NCI-H82 treated with DMSO at 0.1 percent for 48 hours (cell line): ENCODE measurements around the gene SSBP3.
"Not testable (repeated sequence)": the region's sequence is repeated elsewhere in the genome, so short reads cannot be mapped to it uniquely, and the experiment has no call there.

Experiments used
- DNase-seq: peaks from one replicate; lab custom pipeline; 2025; ENCODE audit not compliant: unreplicated experiment; lab: John Stamatoyannopoulos, UW

SSBP3 gene

DNA sequence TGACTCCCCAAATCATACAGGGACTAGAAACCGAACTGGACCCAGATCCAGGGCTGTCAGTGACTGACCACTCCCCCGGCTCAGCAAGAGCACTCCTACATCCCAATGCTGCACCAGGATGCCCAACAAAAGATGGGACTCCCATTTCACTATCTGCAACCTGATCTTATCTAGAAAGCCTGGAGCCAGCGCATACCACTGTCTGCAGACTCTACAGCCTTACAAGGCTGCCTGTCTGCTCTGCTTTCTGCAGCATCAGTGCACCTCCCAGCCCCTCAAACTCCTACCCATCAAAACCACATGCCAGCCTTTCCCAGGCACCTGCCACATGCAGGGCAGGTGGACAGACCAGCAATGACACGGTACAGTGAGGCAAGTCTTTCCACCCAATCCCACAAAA is 52.2 kb downstream of the SSBP3 start:
- DNase-seq: no peak

DNA sequence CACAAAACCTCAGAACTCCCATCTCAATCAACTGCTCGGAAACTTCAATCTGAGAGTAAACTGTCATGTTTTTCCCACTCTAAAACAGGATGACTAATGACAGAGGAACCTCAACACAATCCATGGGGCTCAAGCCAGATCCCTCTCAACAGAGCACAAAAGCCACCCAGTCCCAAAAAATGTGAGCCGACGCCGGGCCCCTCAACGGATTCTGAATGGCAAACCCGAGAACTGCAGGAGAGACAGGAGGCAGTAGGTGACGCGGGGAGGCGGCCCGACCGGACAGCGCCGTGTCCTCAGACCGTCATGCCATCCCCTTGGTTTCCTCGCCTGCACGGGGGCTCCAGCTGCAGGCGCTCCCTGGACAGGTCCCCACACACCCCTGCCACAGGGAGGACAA is 53.4 kb downstream of the SSBP3 start:
- DNase-seq: no peak

DNA sequence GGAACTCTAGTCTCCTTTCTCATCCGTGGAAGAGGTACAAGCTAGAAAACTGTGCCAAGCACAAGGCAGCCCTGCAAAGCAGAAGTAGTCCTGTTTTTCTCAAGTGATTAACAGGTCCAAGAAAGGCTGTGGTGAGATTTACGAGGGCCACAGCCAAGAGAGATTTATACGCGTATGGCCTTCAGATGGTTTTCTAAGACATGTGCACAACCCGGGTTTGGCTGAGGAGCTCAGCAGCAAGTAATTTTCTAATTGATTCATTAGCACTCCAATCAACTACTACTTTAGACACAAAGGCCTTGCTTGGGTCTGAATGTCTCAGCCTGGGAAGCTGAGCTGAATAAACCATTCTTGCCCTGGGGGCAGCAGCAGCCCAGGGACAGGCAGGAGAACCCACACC is 55.8 kb downstream of the SSBP3 start:
- DNase-seq: peak; percentile 56

DNA sequence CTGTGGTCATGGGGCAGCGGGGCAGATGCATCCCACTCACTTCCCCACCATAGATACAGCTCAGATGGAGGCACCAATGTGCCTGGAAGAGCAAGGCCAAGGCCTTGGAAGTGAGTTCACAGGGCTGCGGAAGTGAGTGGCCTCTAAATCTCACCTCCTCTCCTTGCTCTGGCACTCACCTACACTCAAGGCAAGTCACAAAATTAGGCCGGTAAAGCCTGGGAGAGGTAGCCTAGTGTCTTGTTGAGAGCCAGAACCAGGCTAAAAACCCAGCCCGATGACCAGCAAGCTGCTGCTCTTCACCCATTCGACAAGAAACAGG is 57.5 kb downstream of the SSBP3 start:
- no peak for DNase-seq

DNA sequence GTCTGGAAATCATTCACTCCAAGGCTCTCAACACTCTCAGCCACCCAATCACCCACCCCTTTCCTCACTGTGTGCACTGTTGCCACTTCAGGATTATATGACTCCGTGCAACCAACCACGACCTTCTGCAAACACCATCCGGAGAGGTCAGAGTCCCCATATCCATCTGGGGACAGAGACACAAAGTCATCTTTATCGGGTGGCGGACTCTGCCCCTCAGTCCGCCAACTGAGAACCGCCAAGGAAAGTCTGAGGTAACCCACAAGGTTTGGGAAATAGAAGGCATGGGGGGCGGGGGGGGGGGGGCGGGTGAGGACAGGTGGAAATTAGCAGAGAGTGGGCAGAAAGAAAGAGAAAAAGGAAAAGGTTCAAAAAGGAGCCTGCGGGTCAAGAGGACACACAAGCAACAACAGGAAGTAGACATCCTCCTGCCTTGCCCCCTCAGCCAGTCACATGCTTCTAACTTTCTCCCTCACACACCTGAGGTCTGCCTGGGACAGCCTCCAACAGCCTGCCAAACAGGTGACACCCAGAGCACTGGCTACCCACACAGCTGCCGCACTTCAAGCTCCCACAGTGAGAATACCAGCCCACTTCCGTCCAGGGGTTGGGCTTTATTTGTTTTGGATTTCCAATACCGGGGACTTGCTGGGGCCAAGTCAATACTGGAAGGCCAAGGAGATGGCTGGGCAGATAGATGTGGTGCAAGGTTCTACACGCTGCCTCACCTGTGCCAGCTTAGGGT is 58.1 kb downstream of the SSBP3 start:
- DNase-seq: no peak

DNA sequence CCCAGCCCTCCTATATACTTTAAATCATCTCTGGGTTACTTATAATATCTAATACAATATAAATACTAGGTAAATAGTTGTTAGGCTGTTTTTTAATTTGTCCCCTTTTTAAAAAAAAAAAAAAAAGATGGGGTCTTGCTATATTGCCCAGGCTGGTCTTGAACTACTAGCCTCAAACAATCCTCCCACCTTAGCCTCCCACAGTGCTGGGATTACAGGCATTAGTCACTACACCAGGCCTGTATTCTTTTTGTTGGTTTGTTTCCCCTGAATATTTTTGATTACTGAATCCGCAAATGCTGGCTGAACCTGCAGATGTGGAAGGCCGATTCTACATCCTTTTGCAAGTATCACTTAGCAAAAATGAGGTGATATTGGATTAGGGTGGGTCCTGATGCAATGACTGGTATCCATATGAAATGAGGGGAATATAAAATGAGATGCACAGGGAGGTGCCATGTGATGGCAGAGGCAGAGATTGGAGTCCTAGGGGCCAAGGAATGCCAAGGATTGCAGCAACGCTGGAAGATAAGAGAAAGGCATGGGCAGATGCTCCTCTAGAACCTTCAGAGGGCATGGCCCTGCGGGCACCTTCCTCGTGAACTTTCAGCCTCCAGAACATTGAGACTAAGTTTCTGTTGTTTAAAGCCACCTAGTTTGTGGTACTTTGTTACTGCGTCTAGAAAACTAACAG is 58.8 kb downstream of the SSBP3 start:
- DNase-seq: no peak

DNA sequence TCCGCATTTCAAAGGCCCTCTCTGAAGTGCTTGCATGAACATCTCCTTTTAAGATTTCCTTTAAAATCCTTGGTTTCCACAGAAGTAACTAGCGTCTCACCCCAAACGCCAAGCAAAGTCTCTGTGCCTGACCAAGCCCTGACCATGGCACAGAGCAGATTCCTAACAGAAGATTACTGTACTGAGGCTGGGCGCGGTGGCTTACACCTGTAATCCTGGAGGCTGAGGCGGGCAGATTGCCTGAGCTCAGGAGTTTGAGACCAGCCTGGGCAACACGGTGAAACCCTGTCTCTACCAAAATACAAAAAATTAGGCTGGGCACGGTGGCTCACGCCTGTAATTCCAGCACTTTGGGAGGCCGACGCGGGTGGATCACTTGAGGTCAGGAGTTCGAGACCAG is 60.6 kb downstream of the SSBP3 start:
- not testable (repeated sequence) for DNase-seq

DNA sequence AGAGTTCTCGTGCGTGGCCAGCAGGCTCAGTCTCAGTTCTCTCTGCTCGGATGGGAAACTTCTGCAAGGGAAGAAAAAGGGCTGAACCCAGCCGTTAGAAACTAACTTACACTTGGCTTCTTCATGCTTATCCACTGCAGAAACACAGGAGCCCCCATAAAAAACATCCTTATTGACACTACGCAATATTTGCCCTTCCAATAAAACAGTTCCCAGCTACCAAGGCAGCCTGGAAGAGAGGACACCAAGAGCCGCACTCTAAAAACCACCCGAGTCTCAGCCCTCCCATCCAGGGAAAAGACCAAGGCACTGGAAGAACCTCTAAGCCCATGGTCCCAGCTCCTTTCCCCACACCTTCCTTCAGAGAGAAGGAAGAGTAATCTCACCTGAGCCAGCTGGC is 61.1 kb downstream of the SSBP3 start:
- DNase-seq: no peak

DNA sequence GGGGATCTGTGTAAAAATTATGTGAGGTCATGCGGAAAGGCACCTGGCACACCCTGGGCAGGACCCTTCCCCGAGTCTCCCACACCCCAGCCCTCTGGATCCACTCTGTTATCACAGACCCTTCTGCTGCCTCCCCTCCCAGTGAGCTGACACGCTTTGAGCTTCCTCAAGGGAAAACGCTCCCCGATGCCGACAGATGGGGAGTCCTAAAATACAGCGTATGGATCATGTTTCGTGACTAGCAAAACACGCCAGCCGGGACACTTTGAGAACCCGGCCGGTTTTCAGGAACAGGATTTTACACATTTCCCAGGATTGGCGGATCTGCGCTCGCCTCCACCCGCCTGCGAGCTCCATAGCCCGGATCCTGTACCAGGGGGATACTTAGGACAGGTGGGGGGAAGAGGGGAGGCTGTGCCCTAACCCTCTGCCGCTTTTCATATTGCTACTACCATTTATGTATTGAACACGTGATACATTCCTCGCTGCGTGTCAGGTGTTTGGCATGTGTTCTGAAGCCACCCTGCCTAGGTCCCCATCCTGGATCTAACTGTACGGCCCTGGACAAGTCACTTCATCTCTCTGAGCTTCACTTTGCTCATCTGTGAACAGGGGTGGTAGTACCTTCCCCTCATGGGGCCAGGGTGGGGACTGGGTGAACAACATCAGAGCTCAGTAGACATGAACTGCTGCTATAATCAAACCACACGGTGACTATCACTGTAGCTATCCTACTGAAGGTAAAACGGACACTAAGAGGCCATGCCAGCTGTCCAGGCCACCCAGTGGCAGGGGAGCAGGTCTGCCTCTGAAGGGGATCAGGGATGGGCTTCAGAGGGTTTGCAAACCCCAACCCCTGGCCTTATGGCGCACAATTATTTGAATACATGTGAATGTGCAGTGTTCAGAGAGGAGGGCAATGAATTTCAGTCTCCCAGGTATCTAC is 63.2 kb downstream of the SSBP3 start:
- peak; percentile 59 for DNase-seq

DNA sequence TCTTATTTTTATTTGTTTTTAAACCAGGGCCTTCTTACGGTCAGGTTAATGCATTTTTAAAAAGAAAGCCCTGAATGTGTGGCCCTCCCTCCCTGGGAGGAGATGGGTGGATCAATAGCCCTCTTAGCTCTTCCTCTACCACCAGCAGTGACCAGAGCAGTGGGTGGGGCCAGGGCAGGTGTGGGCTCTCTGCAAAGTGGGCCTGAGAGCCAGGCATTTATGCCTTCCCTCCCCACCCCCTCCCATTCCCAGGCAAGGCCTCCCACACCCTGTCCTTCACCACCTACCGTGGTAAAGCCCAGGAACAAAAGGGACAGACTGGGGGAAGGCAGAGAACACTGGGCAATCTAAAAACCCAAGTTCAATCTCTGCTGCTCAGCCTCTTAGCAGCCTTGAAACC is 63.9 kb downstream of the SSBP3 start:
- no peak for DNase-seq

DNA sequence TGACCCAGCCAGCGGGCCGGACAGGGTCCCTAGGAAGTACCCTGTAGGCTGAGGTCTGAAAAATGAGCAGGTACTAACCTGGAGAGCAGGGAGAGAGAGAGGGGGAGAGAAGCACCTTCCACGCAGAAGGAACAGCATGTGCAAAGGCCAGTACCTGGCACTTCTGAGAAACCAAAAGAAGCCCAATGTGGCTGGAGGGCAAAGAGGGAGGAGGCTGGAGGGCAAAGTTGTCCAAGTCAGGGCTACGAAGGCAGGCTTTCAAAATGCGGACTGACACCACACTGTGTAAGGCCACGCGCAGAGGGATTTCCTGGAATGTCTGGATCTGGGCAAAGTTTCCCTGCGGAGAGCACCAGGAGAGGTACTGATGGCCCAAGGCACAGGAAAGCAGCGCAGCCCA is 64.4 kb downstream of the SSBP3 start:
- no peak for DNase-seq

DNA sequence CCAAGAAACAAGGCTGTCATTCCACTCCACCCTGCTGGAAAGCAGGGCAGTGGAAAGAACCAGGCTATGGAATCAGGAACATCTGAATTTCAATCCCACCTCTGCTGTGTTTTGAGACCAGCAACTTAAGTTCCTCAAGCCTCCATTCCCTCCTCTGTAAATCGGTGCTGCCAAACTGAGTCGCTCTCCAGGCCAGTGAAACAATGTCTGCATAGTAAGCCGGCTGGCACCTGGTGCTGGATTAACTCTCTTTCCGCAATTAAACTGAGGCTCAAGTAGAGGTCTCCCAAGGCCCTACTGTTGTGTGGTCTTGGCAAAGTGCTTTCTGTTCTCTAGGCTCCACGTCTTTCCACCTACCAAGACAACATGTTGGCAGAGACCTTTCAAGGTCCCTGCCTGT is 65.3 kb downstream of the SSBP3 start:
- peak; percentile 73 for DNase-seq

DNA sequence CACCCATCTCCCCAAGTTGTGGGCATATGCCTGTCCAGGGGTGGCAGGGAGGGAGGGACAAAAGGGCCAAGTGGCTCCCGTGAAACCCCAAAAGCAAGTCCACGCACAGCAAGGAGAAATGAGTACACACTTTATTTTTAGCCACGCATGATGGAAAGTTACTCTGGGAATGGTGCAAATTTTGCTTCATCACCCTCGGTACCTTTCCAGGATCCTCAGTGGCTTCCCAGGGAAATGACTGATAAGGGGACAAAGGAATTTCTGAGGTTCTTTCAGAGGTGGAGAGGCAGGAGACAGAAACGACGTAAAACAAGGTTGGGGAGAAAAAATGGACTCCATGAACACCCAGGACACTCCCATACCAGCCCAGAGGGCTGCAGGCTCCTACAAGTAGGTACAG is 65.8 kb downstream of the SSBP3 start:
- DNase-seq: no peak

DNA sequence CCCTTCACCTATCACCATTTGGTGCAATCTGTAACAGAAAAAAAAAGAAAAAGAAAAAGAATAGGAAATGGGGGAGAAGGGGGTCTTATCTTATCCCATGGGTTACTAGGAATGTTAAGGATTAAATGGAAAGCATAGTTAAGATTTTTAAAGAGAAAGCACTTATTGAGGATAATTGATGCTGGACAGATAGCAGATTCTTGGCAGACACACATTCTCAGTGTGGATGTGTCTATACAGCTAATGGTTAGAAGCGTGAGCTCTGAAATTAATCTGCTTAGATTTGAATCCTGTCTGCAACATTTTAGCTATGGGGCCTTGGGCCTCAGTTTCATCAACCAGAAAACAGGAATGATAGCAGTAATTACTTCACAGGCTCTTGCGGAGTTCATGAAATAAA is 67.1 kb downstream of the SSBP3 start:
- no peak for DNase-seq

DNA sequence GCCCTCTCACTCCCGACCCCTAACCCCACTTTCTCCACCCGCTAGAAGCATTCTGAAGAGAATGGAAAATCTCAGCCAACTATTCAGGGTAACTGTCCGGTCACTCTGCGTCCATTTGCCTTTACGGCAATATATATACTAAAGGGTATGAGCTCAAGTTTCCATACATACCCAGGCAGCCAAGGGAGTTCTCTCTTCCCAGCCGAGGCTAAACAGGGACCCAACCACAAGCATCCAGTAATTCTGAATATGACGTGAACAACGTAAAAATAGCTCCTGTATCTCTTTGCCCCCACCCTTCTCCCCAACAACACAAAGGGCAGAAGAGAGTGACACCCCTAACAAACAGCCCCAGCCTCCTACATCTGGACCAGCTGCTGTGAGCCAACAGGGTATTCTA is 67.7 kb downstream of the SSBP3 start:
- DNase-seq: no peak

DNA sequence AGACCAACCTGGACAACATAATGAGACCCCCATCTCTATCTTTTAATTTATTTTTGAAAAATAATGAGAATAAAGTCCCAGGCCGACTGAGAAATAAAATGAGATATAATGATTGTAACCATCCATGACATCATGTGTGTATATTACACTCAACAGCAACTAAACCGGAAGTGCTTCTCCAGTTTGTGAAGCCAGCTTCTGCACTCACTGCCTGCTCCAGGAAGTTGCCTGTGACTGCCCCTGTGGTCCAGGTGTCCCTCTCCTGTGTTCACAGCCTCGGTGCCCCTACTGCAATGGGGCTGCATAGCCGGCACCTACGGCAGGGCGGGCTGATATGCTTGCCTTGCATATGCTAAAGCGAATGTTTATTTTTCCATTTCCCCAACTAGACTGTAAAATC is 68.3 kb downstream of the SSBP3 start:
- no peak for DNase-seq

DNA sequence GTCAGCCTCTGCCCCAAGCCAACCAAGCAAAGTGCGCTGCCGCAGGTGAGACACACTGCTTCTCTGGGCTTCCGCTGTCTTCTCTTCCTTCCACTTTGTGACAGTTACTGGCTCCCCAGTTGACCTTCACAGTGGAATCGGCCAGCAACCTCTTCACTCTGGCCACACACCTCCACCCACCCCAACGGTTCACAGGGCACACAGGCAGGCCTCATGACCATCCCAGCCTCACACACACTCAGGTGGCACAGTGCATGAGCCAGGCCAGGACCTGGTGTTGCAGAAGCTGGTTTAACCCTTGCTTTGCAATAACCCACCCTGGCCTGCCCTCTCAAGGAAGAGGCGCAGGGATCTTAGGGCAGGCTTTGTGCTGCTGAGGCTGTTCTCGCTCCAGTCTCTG is 69.2 kb downstream of the SSBP3 start:
- no peak for DNase-seq

DNA sequence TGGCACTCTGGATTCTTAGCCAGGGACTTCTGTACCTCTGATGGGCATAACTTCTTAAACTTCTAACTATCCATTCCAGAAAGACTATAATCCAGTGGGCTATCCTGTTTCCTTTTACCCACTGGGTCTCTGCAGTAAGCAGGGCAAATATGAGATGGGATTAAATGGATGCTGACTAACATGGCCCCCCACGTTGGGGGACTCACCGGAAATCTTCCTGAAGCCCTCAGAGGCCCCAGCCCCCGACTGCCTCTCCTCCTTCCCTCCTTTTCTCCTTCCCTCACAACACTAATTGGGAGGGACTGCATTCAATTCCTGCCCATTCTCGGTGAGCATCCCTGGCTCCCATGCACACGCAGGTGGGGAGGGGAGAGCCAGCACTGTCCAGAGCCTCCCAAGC is 70.1 kb downstream of the SSBP3 start:
- no peak for DNase-seq

DNA sequence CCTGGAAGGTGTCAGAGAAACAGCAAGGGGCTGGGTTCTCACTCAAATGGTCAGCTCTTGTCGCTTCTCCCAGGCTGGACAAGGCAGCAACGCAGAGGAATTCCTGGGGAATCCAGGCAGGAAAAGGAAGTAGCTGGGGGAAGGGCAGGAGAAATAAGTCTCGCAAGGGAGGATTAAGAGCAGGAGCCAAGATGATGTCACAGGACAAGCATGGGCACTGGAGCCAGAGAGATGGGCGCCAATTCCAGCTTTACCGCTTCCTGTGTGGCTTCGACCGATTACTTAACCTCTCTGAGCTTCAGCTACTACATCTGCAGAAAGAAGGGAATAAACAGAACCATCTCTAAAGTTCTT is 70.5 kb downstream of the SSBP3 start:
- no peak for DNase-seq

DNA sequence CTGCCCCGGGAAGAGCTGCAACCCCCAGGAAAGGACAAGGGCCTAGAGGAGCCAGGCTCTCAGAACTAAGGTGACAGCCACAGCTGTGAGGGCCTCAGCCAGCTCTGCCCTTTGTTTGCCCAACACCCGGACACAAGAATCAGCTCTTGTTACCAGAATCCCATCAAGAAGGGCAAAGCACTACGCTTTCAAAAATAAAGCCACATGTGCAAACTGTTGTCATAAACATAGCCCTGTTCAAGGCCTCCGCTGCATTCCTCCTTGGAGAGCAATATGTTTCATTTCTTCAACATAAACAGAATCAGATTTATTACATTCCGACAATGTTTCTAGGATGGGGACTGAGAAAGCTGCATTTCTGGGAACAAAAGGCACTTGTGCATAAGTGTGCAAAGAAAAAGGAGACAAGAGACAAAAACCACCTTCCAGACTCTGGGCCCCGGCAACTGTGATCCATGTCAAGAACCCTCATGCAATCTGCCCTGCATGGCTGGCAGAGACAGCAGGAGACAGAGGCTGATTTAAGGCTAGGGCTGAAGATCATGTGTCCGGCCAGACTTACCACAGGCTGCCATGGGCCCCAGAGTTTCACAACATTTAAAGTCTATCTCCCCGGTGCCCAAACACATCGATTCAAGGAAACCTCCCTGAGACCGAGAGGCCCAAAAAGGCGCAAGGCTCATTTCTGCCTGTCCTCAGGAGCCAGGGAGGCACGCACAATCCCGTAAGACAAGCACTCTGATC is 71.0 kb downstream of the SSBP3 start:
- no peak for DNase-seq
